SK-N-DZ (cell line): ENCODE results near the gene A1BG. TPM values are rescaled to one million over a fixed set of nuclear protein-coding genes. Genes with fewer than 3 reads are reported as not detected.

Experiments used
- DNase-seq: peaks from one replicate; pipeline ENCODE4 v3.0.0-alpha.2; 2015; ENCODE audit warnings: low spot score
- polyA plus RNA-seq, 2 experiments: library from polyadenylated mRNA; depleted of rRNA; stranded (reverse); fragments of >200 nt; gene quantifications; 2 replicates each; pipeline ENCODE4 v1.2.3, GENCODE V29; 2014

A1BG gene, protein sequence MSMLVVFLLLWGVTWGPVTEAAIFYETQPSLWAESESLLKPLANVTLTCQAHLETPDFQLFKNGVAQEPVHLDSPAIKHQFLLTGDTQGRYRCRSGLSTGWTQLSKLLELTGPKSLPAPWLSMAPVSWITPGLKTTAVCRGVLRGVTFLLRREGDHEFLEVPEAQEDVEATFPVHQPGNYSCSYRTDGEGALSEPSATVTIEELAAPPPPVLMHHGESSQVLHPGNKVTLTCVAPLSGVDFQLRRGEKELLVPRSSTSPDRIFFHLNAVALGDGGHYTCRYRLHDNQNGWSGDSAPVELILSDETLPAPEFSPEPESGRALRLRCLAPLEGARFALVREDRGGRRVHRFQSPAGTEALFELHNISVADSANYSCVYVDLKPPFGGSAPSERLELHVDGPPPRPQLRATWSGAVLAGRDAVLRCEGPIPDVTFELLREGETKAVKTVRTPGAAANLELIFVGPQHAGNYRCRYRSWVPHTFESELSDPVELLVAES
- polyA plus RNA-seq (2014; cell fraction: cytosol; rRNA removed) = 31.4 and 35.2 TPM in 2 replicates
- 33.5 and 55.0 TPM in 2 replicates for polyA plus RNA-seq (2014; cell fraction: nucleus; rRNA removed)

DNA sequence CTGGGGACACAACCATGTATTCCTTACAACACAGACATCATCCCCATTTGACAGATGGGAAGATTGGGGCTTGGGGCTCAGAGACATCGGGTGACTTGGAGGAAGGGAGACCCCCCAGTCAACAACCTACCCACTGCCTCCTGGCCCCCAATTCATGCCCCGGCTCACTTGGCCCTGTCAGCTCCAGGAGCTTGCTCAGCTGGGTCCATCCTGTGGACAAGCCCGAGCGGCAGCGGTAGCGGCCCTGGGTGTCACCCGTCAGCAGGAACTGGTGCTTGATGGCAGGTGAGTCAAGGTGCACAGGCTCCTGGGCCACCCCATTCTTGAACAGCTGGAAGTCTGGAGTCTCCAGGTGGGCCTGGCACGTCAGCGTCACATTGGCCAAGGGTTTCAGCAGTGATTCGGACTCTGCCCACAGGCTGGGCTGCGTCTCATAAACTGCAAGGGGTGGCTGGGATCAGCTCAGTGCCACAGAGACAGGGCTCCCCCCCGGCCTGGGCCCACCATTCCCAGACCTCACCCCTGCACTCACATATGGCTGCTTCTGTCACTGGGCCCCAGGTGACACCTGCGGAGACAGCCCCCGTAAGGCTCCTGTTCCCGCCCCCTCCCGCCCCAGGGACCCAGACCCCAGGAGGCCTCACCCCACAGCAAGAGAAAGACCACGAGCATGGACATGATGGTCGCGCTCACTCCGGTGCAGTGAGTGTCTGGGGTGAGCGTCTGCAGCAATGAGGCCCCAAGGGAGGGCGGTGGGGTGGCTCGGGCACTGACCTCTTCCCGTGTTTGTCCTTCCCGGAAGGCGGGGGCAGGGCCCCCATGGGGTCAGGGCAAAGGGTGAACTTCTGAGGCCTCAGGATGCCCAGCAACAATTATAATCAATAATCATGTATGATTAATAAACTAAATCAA lies at the start of gene A1BG:
Gene A1BG (minus strand): TSS at position 733 of the 912 bp plus-strand sequence. CDS start 55 bp downstream, at position 678.
- DNase-seq = no peak

DNA sequence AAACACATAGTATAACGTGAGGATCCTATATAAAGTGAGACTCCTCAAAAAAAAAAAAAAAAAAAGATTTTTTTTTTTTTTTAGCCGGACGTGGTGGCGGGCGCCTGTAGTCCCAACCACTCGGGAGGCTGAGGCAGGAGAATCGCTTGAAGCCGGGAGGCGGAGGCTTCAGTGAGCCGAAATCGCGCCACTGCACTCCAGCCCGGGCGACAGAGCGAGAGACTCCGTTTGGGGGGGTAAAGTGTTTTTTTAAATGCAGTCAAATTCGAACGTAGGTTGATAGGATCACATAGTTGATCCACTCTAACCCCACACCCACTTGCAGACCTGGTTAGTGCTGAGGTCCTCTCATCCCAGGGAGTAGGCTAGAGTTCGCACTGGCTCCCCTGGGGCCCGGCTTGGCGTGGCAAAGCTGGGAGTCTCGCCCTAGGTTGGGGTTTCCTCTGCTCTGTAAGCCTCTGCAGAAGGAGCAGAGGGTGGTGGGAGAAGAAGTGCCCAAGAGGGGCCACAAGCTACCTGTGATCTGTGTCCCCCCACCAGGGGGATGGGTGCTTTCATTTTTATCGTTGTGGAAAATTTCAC lies 48.6 kb upstream of the A1BG start:
- DNase-seq = no peak

DNA sequence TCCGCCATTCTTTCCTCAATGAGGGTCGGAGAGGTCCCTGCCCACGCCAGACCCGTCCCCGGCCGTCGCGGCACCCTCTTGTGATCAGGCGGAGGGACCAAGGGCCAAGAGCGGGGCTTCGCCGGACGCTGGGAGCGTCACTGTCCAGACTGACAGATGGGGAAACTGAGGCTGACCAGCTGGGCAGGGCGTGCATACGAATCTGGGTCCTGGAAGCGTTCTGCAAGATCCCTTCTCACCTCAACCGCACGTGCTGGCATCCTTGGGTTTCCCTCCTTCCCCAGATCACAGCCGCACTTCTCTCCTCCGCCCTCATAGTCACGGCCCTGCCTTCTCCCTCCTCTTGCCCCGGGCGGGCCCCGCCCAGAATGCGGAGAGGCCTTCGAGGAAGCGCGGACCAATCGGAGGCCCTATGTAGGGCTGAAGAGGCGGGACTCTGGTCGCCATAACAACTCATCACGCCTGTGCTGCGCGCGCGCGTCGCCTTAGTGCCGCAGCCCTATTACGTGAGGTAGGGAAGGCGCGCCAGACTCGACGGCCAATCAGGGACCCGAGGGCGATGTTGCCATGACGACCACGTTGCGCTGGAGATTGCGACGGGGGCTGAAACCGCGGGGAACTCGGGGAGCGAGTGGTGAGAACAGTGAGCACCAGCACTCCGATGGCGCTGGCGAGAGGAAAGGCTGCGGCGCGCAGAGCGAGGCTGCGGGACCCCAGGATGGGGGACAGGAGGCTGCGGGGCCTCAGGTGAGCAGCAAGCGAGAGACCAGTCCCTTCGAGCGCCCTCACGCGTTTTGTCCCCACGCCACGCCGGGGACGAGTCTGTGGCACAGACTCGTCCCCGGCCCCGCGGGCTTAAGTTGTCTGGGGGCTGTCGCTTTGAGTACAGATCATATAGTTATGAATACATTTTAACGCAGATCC lies 47.9 kb upstream of the A1BG start:
- peak; percentile 97 for DNase-seq

DNA sequence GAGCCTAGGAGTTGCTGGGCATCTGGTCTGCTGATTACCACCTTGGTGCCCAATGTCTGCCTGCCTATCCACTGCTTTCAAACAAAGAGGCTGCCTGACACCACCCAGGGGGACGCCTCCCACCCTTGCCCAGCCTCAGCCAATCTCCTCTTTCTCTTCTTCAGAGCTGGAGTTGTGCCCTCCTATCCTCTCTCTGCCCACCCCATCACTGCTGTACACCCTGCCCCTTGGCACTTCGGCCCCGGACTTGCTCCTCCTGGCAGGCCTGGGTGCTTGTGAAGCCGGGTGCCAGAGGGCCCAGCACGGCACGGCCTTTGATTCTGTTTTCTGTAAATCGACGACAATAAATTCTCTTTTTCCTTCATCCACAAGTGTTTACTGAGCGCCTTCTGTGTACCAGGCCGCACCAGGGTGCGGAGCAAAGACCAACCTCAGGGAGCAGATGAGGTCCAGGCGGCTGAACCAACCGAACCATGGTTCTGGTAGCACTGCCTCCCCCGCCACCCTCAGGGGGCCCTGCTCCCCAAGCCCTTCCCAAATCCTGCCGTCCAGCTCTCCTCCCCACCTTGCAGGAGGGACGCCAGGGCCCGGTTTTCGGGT lies 47.1 kb upstream of the A1BG start:
- DNase-seq = no peak

DNA sequence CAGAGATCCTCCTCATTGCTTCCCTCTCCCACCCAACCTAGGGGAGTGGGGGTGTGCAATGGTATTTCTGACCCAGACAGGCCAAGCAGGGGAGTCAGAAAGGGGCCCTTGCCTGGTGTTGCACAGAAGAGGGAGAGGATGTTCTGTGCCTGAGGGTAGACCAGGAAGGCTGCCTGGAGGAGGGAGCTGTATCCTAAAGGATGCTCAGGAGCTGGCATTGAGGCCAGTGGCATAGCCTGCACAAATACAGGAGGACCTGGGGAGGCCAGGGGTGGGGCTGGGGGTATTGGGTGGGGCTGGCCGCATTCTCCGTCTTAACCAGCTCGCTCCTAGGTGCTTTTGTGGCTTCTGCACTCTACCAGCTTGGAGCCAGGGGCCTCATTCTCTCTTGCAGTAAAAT lies 46.6 kb upstream of the A1BG start:
- no peak for DNase-seq

DNA sequence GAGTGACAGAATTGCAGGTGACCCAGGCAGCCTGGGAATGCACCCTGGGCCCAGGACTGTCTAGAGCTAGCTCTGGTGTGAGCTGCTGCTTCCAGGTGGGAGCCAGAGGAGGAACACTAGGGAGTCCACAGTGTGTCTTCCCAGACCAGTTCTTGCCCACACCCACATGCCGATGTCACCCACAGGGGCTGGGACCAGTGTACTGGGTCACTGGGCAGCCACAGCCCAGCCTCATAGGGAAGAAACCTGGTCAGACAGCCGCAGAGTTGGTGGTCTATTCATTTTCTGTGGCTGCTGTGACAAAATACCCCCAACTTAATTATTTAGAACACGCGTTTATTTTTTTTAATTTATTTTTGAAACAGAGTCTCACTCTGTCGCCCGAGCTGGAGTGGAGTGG lies 45.3 kb upstream of the A1BG start:
- DNase-seq = no peak

DNA sequence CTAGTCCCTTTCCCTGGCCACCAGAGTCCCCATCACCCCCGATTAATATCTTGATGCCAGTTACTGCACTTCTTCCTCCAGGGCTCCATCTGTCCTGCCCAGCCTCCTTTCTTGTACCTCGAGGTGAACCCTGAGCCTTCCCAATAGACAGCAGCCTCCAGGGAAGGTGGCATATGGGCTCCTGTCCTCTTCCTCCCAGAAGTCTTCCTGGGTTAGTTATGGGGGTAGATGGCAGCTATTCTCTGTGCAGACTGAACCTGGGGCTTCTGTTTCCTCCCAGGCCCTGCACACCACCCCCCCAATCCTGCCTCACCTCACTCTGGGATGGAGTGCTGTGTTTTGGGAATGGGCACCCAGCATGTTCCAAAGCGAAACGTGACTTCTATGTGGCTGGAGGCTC lies 44.8 kb upstream of the A1BG start:
- DNase-seq = no peak

DNA sequence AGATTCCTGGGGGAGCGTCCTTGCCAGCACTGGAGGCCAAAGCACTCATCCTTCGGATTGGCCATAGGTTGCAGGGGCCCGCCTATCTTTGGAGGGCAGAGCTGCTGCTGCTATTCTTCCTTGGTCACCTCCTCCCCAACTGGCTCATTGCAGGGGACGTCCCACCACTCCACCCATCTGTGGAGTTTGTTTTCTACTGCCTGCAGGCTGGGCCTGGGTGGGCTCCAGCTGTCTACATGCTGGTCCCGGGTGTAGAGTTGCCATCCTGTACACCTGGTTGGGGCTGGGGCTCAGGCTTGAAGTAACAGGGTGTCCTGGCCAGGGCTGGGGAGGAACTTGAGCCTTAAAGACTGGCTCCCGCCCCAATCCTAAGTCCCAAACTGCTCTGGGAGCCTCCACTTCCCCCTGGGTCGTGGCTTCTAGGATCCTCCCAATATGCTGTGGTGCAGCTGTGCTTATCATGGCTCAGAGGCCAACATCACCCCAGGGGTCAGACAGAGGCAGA lies 44.3 kb upstream of the A1BG start:
- no peak for DNase-seq

DNA sequence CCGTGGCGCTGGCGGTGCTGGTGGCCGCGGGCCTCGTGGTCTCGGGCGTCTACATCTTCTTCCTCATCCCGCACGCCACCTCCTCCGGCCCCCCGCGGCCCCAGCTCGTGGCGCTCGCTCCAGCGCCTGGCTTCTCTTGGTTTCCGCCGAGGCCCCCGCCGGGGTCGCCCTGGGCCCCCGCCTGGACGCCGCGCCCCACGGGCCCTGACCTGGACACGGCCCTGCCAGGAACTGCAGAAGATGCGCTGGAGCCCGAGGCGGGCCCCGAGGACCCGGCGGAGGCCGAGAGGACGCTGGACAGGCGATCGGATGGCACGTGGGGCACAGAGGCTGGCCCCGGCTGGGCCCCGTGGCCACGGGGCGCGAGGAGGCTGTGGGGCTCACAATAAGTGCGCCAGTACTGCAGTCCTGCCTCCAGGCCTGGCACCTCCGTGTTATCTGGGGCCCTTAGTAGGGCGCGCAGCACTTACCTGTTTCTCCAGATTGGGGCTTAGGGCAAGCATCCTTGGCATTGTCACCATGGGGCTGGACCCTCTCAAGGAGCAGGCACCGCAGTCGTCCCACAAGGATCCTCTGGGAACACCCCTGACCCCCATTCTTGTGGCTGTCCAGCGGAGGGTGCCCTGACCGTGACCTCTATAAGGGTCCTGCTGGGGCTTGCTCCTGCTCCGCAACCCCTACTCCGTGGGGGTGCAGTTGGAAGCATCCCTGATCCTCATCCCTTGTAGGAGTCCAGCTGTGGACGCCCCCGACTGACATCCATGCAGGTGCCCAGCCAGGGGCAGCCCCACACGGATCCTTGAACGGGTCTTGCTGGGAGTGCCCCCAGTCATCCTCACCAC lies 43.6 kb upstream of the A1BG start:
- DNase-seq = no peak

DNA sequence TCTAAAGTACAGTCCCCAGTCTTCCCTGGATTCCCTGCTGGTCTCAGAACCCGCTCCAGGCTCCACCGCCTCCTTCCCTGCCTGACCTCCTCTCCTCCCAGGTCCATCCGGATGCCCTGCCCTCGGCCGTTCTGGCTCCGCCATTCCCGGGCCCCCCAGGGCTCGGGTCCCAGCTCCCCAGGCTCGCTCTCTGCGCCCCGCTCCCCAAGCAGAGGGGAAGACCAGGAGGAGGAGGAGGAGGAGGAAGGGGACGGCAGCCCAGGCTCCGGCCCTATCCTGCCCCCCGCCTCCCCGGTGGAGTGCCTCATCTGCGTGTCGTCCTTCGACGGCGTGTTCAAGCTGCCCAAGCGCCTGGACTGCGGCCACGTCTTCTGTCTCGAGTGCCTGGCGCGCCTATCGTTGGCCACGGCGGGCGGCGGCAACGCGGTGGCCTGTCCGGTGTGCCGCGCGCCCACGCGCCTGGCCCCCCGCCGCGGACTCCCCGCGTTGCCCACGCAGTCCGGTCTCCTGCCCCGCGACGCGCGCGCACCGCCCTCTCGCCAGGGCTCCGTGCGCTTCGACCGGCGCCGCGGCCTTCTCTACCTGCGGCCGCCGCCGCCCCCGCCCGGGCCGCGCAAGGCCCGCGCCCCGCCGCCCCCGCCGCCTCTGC lies 42.8 kb upstream of the A1BG start:
- no peak for DNase-seq

DNA sequence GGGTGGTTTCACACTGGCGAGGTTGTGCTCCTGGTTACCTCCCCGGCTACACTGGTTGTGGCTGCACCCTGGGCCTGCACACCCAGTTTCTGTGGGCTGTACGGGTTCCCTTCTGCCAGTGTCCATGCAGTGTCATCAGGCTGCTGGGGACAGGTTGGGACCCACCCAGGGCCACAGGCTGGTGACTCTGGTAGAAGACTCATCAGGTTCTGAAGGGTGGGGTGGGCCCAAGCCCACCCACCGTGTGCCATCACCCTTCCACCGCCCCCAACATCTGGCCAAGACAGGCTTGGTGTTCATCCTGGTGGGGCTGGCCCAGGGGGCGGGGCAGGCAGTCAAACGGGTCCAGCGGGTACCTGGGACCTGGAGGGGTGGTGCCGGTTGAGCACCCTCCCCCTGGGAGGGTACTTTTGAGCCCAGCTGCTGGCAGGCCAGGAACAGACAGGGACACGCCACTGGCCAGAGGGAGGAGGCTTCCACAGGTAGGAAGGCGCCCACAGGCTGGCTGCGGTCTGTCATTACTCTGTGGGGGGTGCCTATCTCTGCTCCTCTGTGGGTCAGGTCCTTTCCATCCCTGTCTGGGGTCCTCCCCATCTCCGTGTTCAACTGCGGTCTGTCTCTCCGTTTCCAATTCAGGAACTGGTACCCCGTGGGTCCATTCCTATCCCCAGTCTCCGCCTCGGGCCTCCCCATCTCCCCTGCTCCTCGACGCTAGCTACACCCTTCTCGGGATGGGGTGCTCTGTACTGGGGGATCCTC lies 42.1 kb upstream of the A1BG start, which contains the start of gene RNF225:
Gene RNF225 (plus strand): TSS at position 437 of the 759 bp plus-strand sequence. CDS start 434 bp downstream, outside the sequence.
- no peak for DNase-seq

DNA sequence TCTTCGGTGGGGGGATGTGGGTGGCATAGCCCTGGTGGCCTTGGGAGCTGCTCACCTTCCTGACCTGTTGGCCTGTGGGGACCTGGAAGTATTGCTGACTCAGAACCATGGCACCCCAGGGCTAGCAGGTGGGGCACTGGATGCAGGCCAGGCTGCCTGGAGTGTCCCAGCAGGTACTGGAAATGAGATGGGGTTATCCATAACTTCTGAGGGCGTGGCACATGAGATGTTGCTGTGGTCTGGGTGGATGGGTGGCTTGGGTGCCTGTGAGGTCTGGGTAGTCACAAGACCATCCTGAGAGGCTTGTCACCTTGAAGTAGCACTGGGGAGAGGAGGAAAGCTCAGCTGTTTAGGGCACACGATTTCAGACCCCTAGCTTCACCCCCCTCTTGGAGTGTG lies 41.5 kb upstream of the A1BG start:
- DNase-seq = no peak

DNA sequence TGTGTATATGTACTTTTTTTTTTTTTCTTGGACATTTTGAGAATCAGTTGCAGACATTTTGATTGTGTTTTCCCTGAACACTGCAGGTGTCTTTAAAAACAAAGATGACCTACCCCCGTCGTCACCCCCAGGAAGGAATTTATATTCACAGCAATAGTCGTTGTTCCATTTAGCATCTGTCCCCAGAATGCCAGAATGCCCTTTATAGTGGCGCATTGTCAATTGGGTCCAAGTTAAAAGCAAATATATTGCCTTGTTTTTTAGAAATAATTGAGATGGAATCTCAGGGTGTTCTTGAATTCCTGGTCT lies 40.4 kb upstream of the A1BG start:
- DNase-seq = no peak

DNA sequence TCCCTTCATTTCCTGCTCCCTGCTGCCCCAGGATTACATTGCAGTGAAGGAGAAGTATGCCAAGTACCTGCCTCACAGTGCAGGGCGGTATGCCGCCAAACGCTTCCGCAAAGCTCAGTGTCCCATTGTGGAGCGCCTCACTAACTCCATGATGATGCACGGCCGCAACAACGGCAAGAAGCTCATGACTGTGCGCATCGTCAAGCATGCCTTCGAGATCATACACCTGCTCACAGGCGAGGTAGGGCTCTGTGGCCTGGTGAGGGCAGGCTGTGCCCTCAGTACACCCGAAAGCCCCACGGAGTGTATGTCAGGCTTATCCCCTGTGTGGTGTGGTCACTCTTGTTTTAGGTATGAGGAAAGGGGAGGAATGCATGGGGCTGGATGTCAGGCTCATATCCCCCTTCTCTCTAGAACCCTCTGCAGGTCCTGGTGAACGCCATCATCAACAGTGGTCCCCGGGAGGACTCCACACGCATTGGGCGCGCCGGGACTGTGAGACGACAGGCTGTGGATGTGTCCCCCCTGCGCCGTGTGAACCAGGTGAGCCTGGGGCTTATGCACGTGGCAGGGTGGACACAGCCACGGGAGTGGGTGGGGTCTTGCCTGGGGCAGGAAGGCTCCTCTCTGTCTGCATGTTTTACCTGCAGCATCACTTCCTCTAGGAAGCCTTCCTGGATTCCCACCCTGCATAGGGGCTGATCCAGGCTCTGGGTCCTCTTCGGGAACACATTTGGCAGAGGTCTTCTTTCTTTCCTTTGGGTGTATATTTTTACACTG lies 39.8 kb upstream of the A1BG start:
- no peak for DNase-seq

DNA sequence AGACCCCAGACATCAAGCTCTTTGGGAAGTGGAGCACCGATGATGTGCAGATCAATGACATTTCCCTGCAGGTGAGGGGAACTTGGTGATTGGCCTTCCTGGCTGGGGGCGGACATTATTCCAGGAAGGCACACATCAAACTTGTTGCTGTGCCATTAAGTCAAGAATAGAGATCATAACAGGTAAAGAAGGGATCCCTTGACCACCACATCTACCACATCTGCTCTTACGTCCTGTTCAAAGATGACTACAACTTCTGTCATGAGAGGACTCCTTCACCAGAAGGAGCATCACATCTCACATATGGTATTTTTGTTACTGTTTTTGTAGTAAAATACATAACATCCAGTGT lies 34.9 kb upstream of the A1BG start:
- no peak for DNase-seq

DNA sequence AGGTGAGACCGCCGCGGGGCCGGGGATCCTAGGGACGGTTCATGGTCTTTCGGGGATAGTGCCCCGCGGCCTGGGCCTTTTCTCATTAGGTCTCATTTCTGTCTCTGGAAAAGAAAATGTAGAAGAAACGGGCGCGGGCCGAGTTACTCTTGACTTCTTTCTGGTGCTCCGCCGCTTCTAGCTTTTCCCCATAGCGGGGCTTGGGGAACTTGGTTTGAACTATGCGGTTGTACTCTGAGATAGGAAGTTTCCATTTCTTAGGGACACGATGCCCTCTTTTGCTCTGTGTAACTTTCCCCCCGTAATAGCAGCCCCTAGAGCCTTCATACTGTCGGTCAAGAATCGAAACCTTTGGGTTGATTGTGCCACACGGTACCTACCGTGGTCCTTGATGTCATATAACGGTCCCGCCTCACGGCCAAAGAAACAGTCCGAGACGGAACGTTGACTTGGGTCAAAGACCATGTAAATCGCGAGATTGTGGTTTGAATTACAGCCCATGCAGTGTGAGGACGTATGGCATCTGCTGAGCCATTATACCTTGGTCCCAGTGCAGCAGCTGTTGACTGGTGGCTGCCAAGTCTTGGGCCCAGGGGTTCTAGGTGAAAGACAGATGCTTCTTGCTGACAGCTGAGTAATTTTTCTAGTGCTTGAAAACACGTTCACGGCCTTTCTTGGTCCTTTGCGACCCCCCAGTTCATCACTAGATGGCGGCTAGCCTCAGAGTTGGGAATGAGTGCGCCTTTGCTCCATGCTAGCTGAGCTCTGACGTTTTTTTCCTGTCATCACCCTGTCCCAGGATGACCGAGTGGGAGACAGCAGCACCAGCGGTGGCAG lies 34.3 kb upstream of the A1BG start:
- no peak for DNase-seq
